ENCODE data around the gene ACBD6. TPM values are rescaled to one million over a fixed set of nuclear protein-coding genes. Genes with fewer than 3 reads are reported as not detected.

ACBD6 gene
- total RNA-seq, 1 experiment from 2014 or later = 74.7 TPM

- intact Hi-C loops (cut with micrococcal nuclease; ENCODE audit: unreplicated experiment) = no loop called here
- H3K27me3 Mint-ChIP-seq (ENCODE audit: insufficient read depth, unreplicated experiment) = no peaks in the 10 kb centered on the region
- no peaks in the 10 kb centered on the region for H3K36me3 Mint-ChIP-seq (ENCODE audit: insufficient read depth, unreplicated experiment)
- Histone ChIP-seq H3K4me1 (no peaks in the 10 kb centered on the region), H3K9me3 (no peaks in the 10 kb centered on the region), H3K27me3 (replicated peaks; ENCODE audit: control insufficient read depth, insufficient read depth, low read length) (no peaks in the 10 kb centered on the region), H3K36me3 (ENCODE audit: control insufficient read depth, insufficient read depth, low read length) (no peaks in the 10 kb centered on the region), H3K4me3 (ENCODE audit: low read depth, low read length) (no peak overlapping the region)
- ChIA-PET CTCF (interaction anchor here (0.5 kb wide), 1 partner anchor 387 kb away, joined by 4 read pairs; no protein-coding TSS in a partner anchor), POLR2A (no interaction called here)
- H3K27ac Mint-ChIP-seq (ENCODE audit: unreplicated experiment) = no peak overlapping the region
- no peaks in the 10 kb centered on the region for H3K4me1 Mint-ChIP-seq (ENCODE audit: low read depth, unreplicated experiment)
- no peak overlapping the region for H3K4me3 Mint-ChIP-seq (ENCODE audit: unreplicated experiment)
- H3K9me3 Mint-ChIP-seq (ENCODE audit: unreplicated experiment) = no peaks in the 10 kb centered on the region
- no TSS peak for BruUV-seq (replicated peaks)
- no peak for DNase-seq
- no peak for TF ChIP-seq CTCF (IDR thresholded peaks at IDR 0.05; ENCODE audit: insufficient read depth in 1 of 2, low read depth in 1 of 2, low read length in 1 of 2, severe bottlenecking in 1 of 2, unreplicated experiment in 1 of 2)
Measured at GRCh38 chr1:180363246-180363995, 139.0 kb downstream of the ACBD6 start.

- H3K36me3 ChIP-seq (ENCODE audit: control insufficient read depth, insufficient read depth, low read length) = no peaks in the 10 kb centered on the region
- no peaks in the 10 kb centered on the region for H3K9me3 ChIP-seq
- no peaks in the 10 kb centered on the region for H3K27me3 ChIP-seq (replicated peaks; ENCODE audit: control insufficient read depth, insufficient read depth, low read length)
- ChIA-PET POLR2A (no interaction called here), CTCF (no interaction called here)
- no peak for TF ChIP-seq CTCF (IDR thresholded peaks at IDR 0.05; ENCODE audit: insufficient read depth in 1 of 2, low read depth in 1 of 2, low read length in 1 of 2, severe bottlenecking in 1 of 2, unreplicated experiment in 1 of 2)
- H3K36me3 Mint-ChIP-seq (ENCODE audit: insufficient read depth, unreplicated experiment) = no peaks in the 10 kb centered on the region
- no TSS peak for BruUV-seq (replicated peaks)
- H3K27me3 Mint-ChIP-seq (ENCODE audit: insufficient read depth, unreplicated experiment) = no peaks in the 10 kb centered on the region
- no peaks in the 10 kb centered on the region for H3K4me1 ChIP-seq
- no peak for DNase-seq
- no peak overlapping the region for H3K4me3 Mint-ChIP-seq (ENCODE audit: unreplicated experiment)
- intact Hi-C loops (cut with micrococcal nuclease; ENCODE audit: unreplicated experiment) = no loop called here
- no peaks in the 10 kb centered on the region for H3K4me1 Mint-ChIP-seq (ENCODE audit: low read depth, unreplicated experiment)
- H3K27ac Mint-ChIP-seq (ENCODE audit: unreplicated experiment) = no peak overlapping the region
- H3K9me3 Mint-ChIP-seq (ENCODE audit: unreplicated experiment) = no peaks in the 10 kb centered on the region
- H3K4me3 ChIP-seq (ENCODE audit: low read depth, low read length) = no peak overlapping the region
Measured at GRCh38 chr1:180360333-180361075, 141.9 kb downstream of the ACBD6 start.

GRCh38 chr1:180358649-180359048 is 143.7 kb downstream of the ACBD6 start:
- TF ChIP-seq CTCF (IDR thresholded peaks at IDR 0.05; ENCODE audit: insufficient read depth in 1 of 2, low read depth in 1 of 2, low read length in 1 of 2, severe bottlenecking in 1 of 2, unreplicated experiment in 1 of 2) = no peak
- H3K9me3 Mint-ChIP-seq (ENCODE audit: unreplicated experiment) = no peaks in the 10 kb centered on the region

More at GRCh38 chr1:180358649-180359048, 143.7 kb downstream of the ACBD6 start:
- DNase-seq = no peak
- H3K36me3 Mint-ChIP-seq (ENCODE audit: insufficient read depth, unreplicated experiment) = no peaks in the 10 kb centered on the region
- intact Hi-C loops (cut with micrococcal nuclease; ENCODE audit: unreplicated experiment) = no loop called here
- no peaks in the 10 kb centered on the region for H3K27me3 ChIP-seq (replicated peaks; ENCODE audit: control insufficient read depth, insufficient read depth, low read length)
- no peaks in the 10 kb centered on the region for H3K9me3 ChIP-seq
- CTCF ChIA-PET = no interaction called here
- no peaks in the 10 kb centered on the region for H3K4me1 Mint-ChIP-seq (ENCODE audit: low read depth, unreplicated experiment)
- no peak overlapping the region for H3K4me3 ChIP-seq (ENCODE audit: low read depth, low read length)
- BruUV-seq (replicated peaks) = no TSS peak
- POLR2A ChIA-PET = no interaction called here
- H3K27ac Mint-ChIP-seq (ENCODE audit: unreplicated experiment) = no peak overlapping the region
- H3K27me3 Mint-ChIP-seq (ENCODE audit: insufficient read depth, unreplicated experiment) = no peaks in the 10 kb centered on the region
- no peaks in the 10 kb centered on the region for H3K36me3 ChIP-seq (ENCODE audit: control insufficient read depth, insufficient read depth, low read length)
- H3K4me1 ChIP-seq = no peaks in the 10 kb centered on the region
- H3K4me3 Mint-ChIP-seq (ENCODE audit: unreplicated experiment) = no peak overlapping the region

Measured in Caco-2 (cell line).